NB4 (cell line): Measurements from ENCODE around the gene SIRPA.

ENCODE experiments used
- POLR2A ChIP-seq: IDR thresholded peaks from 2 replicates; pipeline ENCODE4 v1.6.1; 2011; ENCODE audit warnings: mild to moderate bottlenecking; ENCODE audit not compliant: insufficient read length; ENCODE audit errors: extremely low read depth
- TF ChIP-seq, protein P1 (sequence below): IDR thresholded peaks from one replicate; pipeline ENCODE4 v1.5.1; 2012; ENCODE audit warnings: low read depth, low read length

DNA sequence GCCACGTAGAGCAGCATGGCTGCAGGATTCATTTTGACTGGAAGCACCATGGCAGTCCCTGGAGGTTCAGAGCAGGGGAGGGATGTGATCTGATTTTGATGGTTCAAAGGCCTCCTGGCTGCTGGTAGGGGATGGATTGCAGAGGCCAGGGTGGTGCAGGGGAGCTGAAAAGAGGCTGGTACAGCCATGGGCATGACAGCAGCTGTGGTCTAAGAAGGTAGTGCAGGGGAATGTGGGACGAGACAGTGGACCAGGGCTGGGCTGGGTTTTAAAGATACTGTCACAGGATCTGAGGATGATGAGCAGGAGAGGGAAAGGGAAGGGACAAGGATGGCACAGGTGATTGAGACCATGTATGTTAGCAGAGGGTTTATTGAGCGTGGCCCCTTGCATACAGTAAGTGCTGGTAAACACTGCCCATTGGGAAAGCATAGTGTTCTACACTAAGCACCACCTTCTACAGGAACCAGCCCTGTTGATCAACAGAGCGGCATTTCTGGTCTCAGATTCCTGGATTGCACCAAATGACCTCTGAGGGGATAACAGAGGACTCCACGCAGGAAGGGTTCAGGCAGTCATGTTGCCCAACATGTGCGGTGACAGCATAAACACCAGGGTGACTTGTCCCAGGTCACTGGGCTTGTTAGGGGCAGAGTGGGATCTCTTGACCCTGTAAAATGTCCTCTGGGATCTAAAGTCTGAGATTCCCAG, 14.5 kb upstream of the SIRPA start:
- TF ChIP-seq, protein P1, sequence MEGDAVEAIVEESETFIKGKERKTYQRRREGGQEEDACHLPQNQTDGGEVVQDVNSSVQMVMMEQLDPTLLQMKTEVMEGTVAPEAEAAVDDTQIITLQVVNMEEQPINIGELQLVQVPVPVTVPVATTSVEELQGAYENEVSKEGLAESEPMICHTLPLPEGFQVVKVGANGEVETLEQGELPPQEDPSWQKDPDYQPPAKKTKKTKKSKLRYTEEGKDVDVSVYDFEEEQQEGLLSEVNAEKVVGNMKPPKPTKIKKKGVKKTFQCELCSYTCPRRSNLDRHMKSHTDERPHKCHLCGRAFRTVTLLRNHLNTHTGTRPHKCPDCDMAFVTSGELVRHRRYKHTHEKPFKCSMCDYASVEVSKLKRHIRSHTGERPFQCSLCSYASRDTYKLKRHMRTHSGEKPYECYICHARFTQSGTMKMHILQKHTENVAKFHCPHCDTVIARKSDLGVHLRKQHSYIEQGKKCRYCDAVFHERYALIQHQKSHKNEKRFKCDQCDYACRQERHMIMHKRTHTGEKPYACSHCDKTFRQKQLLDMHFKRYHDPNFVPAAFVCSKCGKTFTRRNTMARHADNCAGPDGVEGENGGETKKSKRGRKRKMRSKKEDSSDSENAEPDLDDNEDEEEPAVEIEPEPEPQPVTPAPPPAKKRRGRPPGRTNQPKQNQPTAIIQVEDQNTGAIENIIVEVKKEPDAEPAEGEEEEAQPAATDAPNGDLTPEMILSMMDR: no peak
- no peak for TF ChIP-seq POLR2A
